ENCODE measurements around the gene FBXL15. TPM values are rescaled to one million over a fixed set of nuclear protein-coding genes. Genes with fewer than 3 reads are reported as not detected.

The FBXL15 gene
- total and polyA plus RNA-seq, 2 of the 4 experiments (the other 2 are of a cell fraction), result 3.0 to 8.4 TPM

DNA sequence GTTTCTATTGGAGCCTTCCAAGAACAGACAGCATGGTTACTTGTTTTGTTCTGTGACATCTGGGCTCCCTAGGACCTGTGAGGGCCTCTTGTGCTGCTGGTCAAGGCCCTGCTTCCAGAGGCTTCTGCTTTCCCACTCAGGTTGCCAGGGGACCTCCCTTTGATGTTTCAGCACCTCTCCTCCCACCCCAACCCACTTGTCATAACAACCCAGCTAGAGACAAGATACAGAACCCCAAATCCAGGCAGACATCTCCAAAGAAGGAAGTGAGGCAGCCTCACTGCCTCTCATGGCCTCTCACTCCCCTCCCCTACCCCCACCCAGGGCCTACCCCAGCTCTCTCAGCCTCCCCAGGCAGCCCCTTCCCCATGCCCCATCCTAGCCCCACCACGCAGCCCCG lies 13.8 kb upstream of the FBXL15 start:
- Histone ChIP-seq H3K4me3 (ENCODE audit: insufficient read depth, low read depth, low read length) (no peak overlapping the region), H3K9me1 (ENCODE audit: insufficient read depth, low read length) (peaks cover 11% of the 10 kb centered on the region; the same call in 1 of the 2 replicates), H2BK120ac (ENCODE audit: low read depth, low read length) (no peak overlapping the region), H2AK9ac (replicated peaks; ENCODE audit: low read depth, low read length, poor library complexity) (no peak overlapping the region), H4K8ac (ENCODE audit: low read depth in 2 of 2, low read length in 2 of 2) (no peak overlapping the region), H3K9ac (ENCODE audit: low read depth, low read length) (no peak overlapping the region), H3K36me3 (ENCODE audit: control insufficient read depth, insufficient read depth, low read length) (peaks cover 10% of the 10 kb centered on the region), H3K4me1 (ENCODE audit: control insufficient read depth, insufficient read depth, low read length) (peaks cover 10% of the 10 kb centered on the region), H3K9me3 (ENCODE audit: control insufficient read depth, insufficient read depth, low read length) (no peaks in the 10 kb centered on the region), H2BK20ac (ENCODE audit: low read depth, low read length) (no peak overlapping the region), H4K91ac (ENCODE audit: insufficient read depth, low read depth, low read length) (no peak overlapping the region), H4K20me1 (ENCODE audit: insufficient read depth, low read length) (peaks cover 6% of the 10 kb centered on the region), H3K27ac (ENCODE audit: insufficient read depth, low read length) (no peak overlapping the region), H3K18ac (ENCODE audit: low read depth, low read length) (no peak overlapping the region), H3K27me3 (ENCODE audit: control insufficient read depth, insufficient read depth, low read length) (peaks cover 28% of the 10 kb centered on the region), H2AK5ac (ENCODE audit: low read depth, low read length) (no peak overlapping the region), H3K4ac (ENCODE audit: low read depth, low read length) (no peak overlapping the region), H3K14ac (replicated peaks; ENCODE audit: low read depth, low read length) (no peak overlapping the region), H4K5ac (ENCODE audit: low read depth, low read length) (no peak overlapping the region), H2BK5ac (ENCODE audit: low read depth, low read length, poor library complexity, severe bottlenecking) (no peak overlapping the region), H3K79me1 (ENCODE audit: low read depth in 1 of 2, low read length in 2 of 2) (peaks cover 0 to 4% of the 10 kb centered on the region in 2 experiments; a peak in 1 of 4 replicates), H2AFZ (replicated peaks; ENCODE audit: low read length, poor library complexity) (no peak overlapping the region), H2BK15ac (ENCODE audit: low read depth, low read length) (no peak overlapping the region), H3K56ac (ENCODE audit: extremely low read depth, insufficient read depth, low read length) (no peak overlapping the region), H3K4me2 (ENCODE audit: low read depth, low read length) (no peak overlapping the region), H3K23ac (ENCODE audit: low read depth, low read length) (no peak overlapping the region)
- in situ Hi-C loops (cut with MboI; ENCODE audit: low sequenced_read_pairs), result no loop called here
- intact Hi-C loops (cut with micrococcal nuclease), result no loop called here
- ATAC-seq (ENCODE audit: low read depth) (no peak), DNase-seq (no peak)
- no CpG with 5 or more reads among the region's 2 CpGs for WGBS, 2 experiments (ENCODE audit: extremely low coverage in 2 of 2, insufficient read length in 1 of 2)
- BruUV-seq (replicated peaks), result no TSS peak
- dilution Hi-C loops (cut with HindIII; ENCODE audit: low sequenced_read_pairs, unreplicated experiment), result no loop called here
- ChIA-PET CTCF (no interaction called here), POLR2A (ENCODE audit: unreplicated experiment) (no interaction called here)
- TF ChIP-seq USF2 (IDR thresholded peaks at IDR 0.05; ENCODE audit: low read depth, low read length) (no peak), POLR2A (IDR thresholded peaks at IDR 0.05; ENCODE audit: low read depth, low read length) (no peak), BHLHE40 (IDR thresholded peaks at IDR 0.05; ENCODE audit: low read depth, low read length) (no peak), CHD1 (IDR thresholded peaks at IDR 0.05; ENCODE audit: low read depth, low read length) (no peak), SMC3 (IDR thresholded peaks at IDR 0.05; ENCODE audit: low read depth, low read length) (no peak), RFX5 (IDR thresholded peaks at IDR 0.05; ENCODE audit: low read depth, low read length) (no peak), NFE2L2 (IDR thresholded peaks at IDR 0.05; ENCODE audit: low read depth, low read length) (no peak), MAZ (IDR thresholded peaks at IDR 0.05; ENCODE audit: borderline replicate concordance, low read depth, low read length) (no peak), MXI1 (IDR thresholded peaks at IDR 0.05; ENCODE audit: borderline replicate concordance, low read depth, low read length) (no peak), RCOR1 (IDR thresholded peaks at IDR 0.05; ENCODE audit: insufficient replicate concordance, low read length) (no peak), CEBPB (IDR thresholded peaks at IDR 0.05; ENCODE audit: low read depth, low read length) (no peak), FOS (IDR thresholded peaks at IDR 0.05; ENCODE audit: low read depth, low read length) (no peak), MAFK (IDR thresholded peaks at IDR 0.05; ENCODE audit: low read depth, low read length) (no peak), RAD21 (IDR thresholded peaks at IDR 0.05; ENCODE audit: low read length) (no peak)
- TF ChIP-seq, protein P1, sequence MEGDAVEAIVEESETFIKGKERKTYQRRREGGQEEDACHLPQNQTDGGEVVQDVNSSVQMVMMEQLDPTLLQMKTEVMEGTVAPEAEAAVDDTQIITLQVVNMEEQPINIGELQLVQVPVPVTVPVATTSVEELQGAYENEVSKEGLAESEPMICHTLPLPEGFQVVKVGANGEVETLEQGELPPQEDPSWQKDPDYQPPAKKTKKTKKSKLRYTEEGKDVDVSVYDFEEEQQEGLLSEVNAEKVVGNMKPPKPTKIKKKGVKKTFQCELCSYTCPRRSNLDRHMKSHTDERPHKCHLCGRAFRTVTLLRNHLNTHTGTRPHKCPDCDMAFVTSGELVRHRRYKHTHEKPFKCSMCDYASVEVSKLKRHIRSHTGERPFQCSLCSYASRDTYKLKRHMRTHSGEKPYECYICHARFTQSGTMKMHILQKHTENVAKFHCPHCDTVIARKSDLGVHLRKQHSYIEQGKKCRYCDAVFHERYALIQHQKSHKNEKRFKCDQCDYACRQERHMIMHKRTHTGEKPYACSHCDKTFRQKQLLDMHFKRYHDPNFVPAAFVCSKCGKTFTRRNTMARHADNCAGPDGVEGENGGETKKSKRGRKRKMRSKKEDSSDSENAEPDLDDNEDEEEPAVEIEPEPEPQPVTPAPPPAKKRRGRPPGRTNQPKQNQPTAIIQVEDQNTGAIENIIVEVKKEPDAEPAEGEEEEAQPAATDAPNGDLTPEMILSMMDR (conservative IDR thresholded peaks at IDR 0.05; ENCODE audit: low read depth, low read length), result no peak
- TF ChIP-seq, protein P2, sequence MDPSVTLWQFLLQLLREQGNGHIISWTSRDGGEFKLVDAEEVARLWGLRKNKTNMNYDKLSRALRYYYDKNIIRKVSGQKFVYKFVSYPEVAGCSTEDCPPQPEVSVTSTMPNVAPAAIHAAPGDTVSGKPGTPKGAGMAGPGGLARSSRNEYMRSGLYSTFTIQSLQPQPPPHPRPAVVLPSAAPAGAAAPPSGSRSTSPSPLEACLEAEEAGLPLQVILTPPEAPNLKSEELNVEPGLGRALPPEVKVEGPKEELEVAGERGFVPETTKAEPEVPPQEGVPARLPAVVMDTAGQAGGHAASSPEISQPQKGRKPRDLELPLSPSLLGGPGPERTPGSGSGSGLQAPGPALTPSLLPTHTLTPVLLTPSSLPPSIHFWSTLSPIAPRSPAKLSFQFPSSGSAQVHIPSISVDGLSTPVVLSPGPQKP (IDR thresholded peaks at IDR 0.05; ENCODE audit: borderline replicate concordance, low read depth, low read length), result no peak
